Loucy (cell line): ENCODE data around the gene EDIL3.

Experiments used
- H2AFZ ChIP-seq: fragments of 200-600 bp; sonication (generic); 2 replicates; pipeline ENCODE4 v1.6.0; 2016; ENCODE audit warnings: antibody characterized with exemption, mild to moderate bottlenecking, low read length, moderate library complexity
- H3F3A ChIP-seq: fragments of 200-600 bp; 2 replicates; pipeline ENCODE4 v1.6.0; 2016; ENCODE audit warnings: antibody characterized with exemption, low read depth, mild to moderate bottlenecking
- H3K27me3 ChIP-seq: fragments of 200-600 bp; sonication (generic); 2 replicates; pipeline ENCODE4 v1.6.1; 2014; ENCODE audit warnings: low read length, mild to moderate bottlenecking; ENCODE audit not compliant: insufficient read depth, poor library complexity, severe bottlenecking
- H3K36me3 ChIP-seq: fragments of 200-600 bp; sonication (generic); 2 replicates; pipeline ENCODE4 v1.6.1; 2016; ENCODE audit warnings: low read length; ENCODE audit not compliant: insufficient read depth
- H3K4me1 ChIP-seq: fragments of 200-600 bp; sonication (generic); 2 replicates; pipeline ENCODE4 v1.5.1; 2014; ENCODE audit warnings: low read length, mild to moderate bottlenecking; ENCODE audit not compliant: insufficient read depth, poor library complexity, severe bottlenecking
- H3K4me2 ChIP-seq: fragments of 200-600 bp; sonication (generic); 2 replicates; pipeline ENCODE4 v1.6.0; 2014; ENCODE audit warnings: antibody characterized with exemption, low read length, low read depth, mild to moderate bottlenecking; ENCODE audit not compliant: poor library complexity, severe bottlenecking
- H3K4me3 ChIP-seq: fragments of 200-600 bp; sonication (generic); 2 replicates; pipeline ENCODE4 v1.5.1; 2014; ENCODE audit warnings: low read length, mild to moderate bottlenecking, mixed read lengths; ENCODE audit not compliant: poor library complexity, severe bottlenecking
- H3K79me2 ChIP-seq: fragments of 200-600 bp; sonication (generic); 2 replicates; pipeline ENCODE4 v1.6.1; 2014; ENCODE audit warnings: low read length; ENCODE audit not compliant: insufficient read depth
- H3K9ac ChIP-seq: fragments of 200-600 bp; sonication (generic); 2 replicates; pipeline ENCODE4 v1.6.0; 2014; ENCODE audit warnings: mild to moderate bottlenecking, low read depth, low read length, moderate library complexity; ENCODE audit not compliant: poor library complexity, severe bottlenecking
- H3K9me2 ChIP-seq: fragments of 200-600 bp; sonication (generic); replicated peaks from 2 replicates; pipeline ENCODE4 v1.6.1; 2016; ENCODE audit warnings: low read depth, low read length, mixed read lengths
- H3K9me3 ChIP-seq: fragments of 200-600 bp; sonication (generic); 2 replicates; pipeline ENCODE4 v1.6.1; 2014; ENCODE audit warnings: mild to moderate bottlenecking, antibody characterized with exemption, low read length, low read depth; ENCODE audit not compliant: insufficient read depth
- H4K20me1 ChIP-seq: fragments of 200-600 bp; sonication (generic); 2 replicates; pipeline ENCODE4 v1.6.0; 2014; ENCODE audit warnings: antibody characterized with exemption, low read length, mild to moderate bottlenecking; ENCODE audit not compliant: insufficient read depth, poor library complexity, severe bottlenecking
- CTCF ChIP-seq: fragments of 200-600 bp; sonication (generic); conservative IDR thresholded peaks from 2 replicates; pipeline ENCODE4 v1.5.1; 2014; ENCODE audit warnings: mild to moderate bottlenecking, antibody characterized with exemption, low read length
- EZH2phosphoT487 ChIP-seq: fragments of 200-600 bp; IDR thresholded peaks from 2 replicates; pipeline ENCODE4 v1.6.1; 2018; ENCODE audit warnings: antibody characterized with exemption, mild to moderate bottlenecking, moderate library complexity, borderline replicate concordance

EDIL3 gene

GRCh38 chr5:84125216-84125615 lies 259.5 kb downstream of the EDIL3 start:
- TF ChIP-seq CTCF (no peak), EZH2phosphoT487 (no peak)
- Histone ChIP-seq H3K27me3 (no peaks in the 10 kb centered on the region), H2AFZ (no peak overlapping the region), H3K4me2 (no peak overlapping the region), H3K9ac (no peak overlapping the region), H3K36me3 (no peaks in the 10 kb centered on the region), H3F3A (no peaks in the 10 kb centered on the region), H3K9me2 (no peaks in the 10 kb centered on the region), H3K4me1 (no peaks in the 10 kb centered on the region), H3K79me2 (no peaks in the 10 kb centered on the region), H4K20me1 (no peaks in the 10 kb centered on the region), H3K4me3 (no peak overlapping the region), H3K9me3 (no peaks in the 10 kb centered on the region)

GRCh38 chr5:84119252-84119651 lies 265.4 kb downstream of the EDIL3 start:
- Histone ChIP-seq H3K4me2 (no peak overlapping the region), H3F3A (no peaks in the 10 kb centered on the region), H4K20me1 (no peaks in the 10 kb centered on the region), H3K4me1 (no peaks in the 10 kb centered on the region), H3K9ac (no peak overlapping the region), H3K9me2 (no peaks in the 10 kb centered on the region), H2AFZ (no peak overlapping the region), H3K36me3 (no peaks in the 10 kb centered on the region), H3K4me3 (no peak overlapping the region), H3K79me2 (no peaks in the 10 kb centered on the region), H3K9me3 (no peaks in the 10 kb centered on the region), H3K27me3 (no peaks in the 10 kb centered on the region)
- no peak for TF ChIP-seq EZH2phosphoT487
- no peak for TF ChIP-seq CTCF

- no peaks in the 10 kb centered on the region for H3K27me3 ChIP-seq
- no peaks in the 10 kb centered on the region for H3K4me1 ChIP-seq
- H3K4me2 ChIP-seq: no peak overlapping the region
- H3K9me3 ChIP-seq: no peaks in the 10 kb centered on the region
- TF ChIP-seq EZH2phosphoT487 (no peak), CTCF (no peak)
- H2AFZ ChIP-seq: no peak overlapping the region
- H4K20me1 ChIP-seq: no peaks in the 10 kb centered on the region
- H3K9me2 ChIP-seq: no peaks in the 10 kb centered on the region
- no peak overlapping the region for H3K4me3 ChIP-seq
- no peaks in the 10 kb centered on the region for H3K36me3 ChIP-seq
- H3K9ac ChIP-seq: no peak overlapping the region
- H3K79me2 ChIP-seq: no peaks in the 10 kb centered on the region
- no peaks in the 10 kb centered on the region for H3F3A ChIP-seq
Measured at GRCh38 chr5:84118551-84118950, 266.1 kb downstream of the EDIL3 start.
